ENCODE data around the gene MXD1. TPM values are rescaled to one million over a fixed set of nuclear protein-coding genes. Genes with fewer than 3 reads are reported as not detected.
"Not testable (repeated sequence)": the region's sequence is repeated elsewhere in the genome, so short reads cannot be mapped to it uniquely, and the experiment has no call there.

Gene MXD1
- polyA plus RNA-seq, 3 donors = 83.1 to 247 (median 112) TPM

- no peaks in the 10 kb centered on the region for H3K36me3 Mint-ChIP-seq
- Histone ChIP-seq H3K27me3 (ENCODE audit: control insufficient read depth in 2 of 2, insufficient read depth in 2 of 2, low read length in 2 of 2) (no peaks in the 10 kb centered on the region), H3K9me3 (replicated peaks in 1 of 2; ENCODE audit: control insufficient read depth in 1 of 2, insufficient read depth in 1 of 2, low read length in 2 of 2) (no peaks in the 10 kb centered on the region), H3K79me2 (ENCODE audit: insufficient read depth, low read length) (peaks cover 7% of the 10 kb centered on the region), H4K20me1 (ENCODE audit: insufficient read depth, low read length) (no peaks in the 10 kb centered on the region), H3K36me3 (replicated peaks in 1 of 2; ENCODE audit: control insufficient read depth in 1 of 2, insufficient read depth in 2 of 2, low read length in 2 of 2) (no peaks in the 10 kb centered on the region), H2AFZ (ENCODE audit: insufficient read depth, low read depth, low read length, poor library complexity, severe bottlenecking) (no peak overlapping the region), H3K4me2 (replicated peaks; ENCODE audit: extremely low read depth, low read length, poor library complexity, severe bottlenecking) (no peak overlapping the region), H3K27ac (ENCODE audit: low read depth in 1 of 2, low read length in 2 of 2) (no peak overlapping the region), H3K9ac (ENCODE audit: insufficient read depth, low read length, poor library complexity, severe bottlenecking) (no peak overlapping the region), H3K4me3 (replicated peaks in 1 of 3; ENCODE audit: low read depth in 2 of 3, low read length in 3 of 3) (no peak overlapping the region), H3K4me1 (ENCODE audit: control insufficient read depth in 1 of 2, insufficient read depth in 2 of 2, low read length in 2 of 2) (peaks cover under 1 to 2% of the 10 kb centered on the region in 2 donors)
- H3K9me3 Mint-ChIP-seq = no peaks in the 10 kb centered on the region
- no peak for TF ChIP-seq CTCF (IDR thresholded peaks at IDR 0.05)
- intact Hi-C loops (cut with micrococcal nuclease) = no loop called here
- H3K27me3 Mint-ChIP-seq (ENCODE audit: low read depth in 3 of 3) = peaks cover 0 to 2% (median 0%) of the 10 kb centered on the region in 3 donors
- DNase-seq = no peak
- H3K4me1 Mint-ChIP-seq = peaks cover 5% of the 10 kb centered on the region
- no peak overlapping the region for H3K27ac Mint-ChIP-seq
- H3K4me3 Mint-ChIP-seq = no peak overlapping the region
Observed at GRCh38 chr2:69889302-69889701, 25.6 kb upstream of the MXD1 start.

- WGBS (ENCODE audit: insufficient coverage) = no CpG with 5 or more reads among the region's 1 CpG
- H3K9me3 Mint-ChIP-seq = no peaks in the 10 kb centered on the region
Observed at GRCh38 chr2:69890881-69891280, 24.0 kb upstream of the MXD1 start.

GRCh38 chr2:69892838-69893424, 22.0 kb upstream of the MXD1 start:
- H2AFZ ChIP-seq (ENCODE audit: insufficient read depth, low read depth, low read length, poor library complexity, severe bottlenecking) = peak overlapping the region; percentile 94
- H3K9me3 ChIP-seq (replicated peaks in 1 of 2; ENCODE audit: control insufficient read depth in 1 of 2, insufficient read depth in 1 of 2, low read length in 2 of 2); DNase-seq; H3K27me3 ChIP-seq (ENCODE audit: control insufficient read depth in 2 of 2, insufficient read depth in 2 of 2, low read length in 2 of 2); H4K20me1 ChIP-seq (ENCODE audit: insufficient read depth, low read length); H3K9ac ChIP-seq (ENCODE audit: insufficient read depth, low read length, poor library complexity, severe bottlenecking); H3K9me3 Mint-ChIP-seq; H3K27me3 Mint-ChIP-seq (ENCODE audit: low read depth in 3 of 3); intact Hi-C loops (cut with micrococcal nuclease): not testable (repeated sequence)
- H3K27ac ChIP-seq (ENCODE audit: low read depth in 1 of 2, low read length in 2 of 2) = peak overlapping the region in 1 of 2 donors; percentile 83
- peaks cover 19 to 21% of the 10 kb centered on the region in 2 donors for H3K36me3 ChIP-seq (replicated peaks in 1 of 2; ENCODE audit: control insufficient read depth in 1 of 2, insufficient read depth in 2 of 2, low read length in 2 of 2)
- H3K4me2 ChIP-seq (replicated peaks; ENCODE audit: extremely low read depth, low read length, poor library complexity, severe bottlenecking) = peak overlapping the region; percentile 74
- peaks cover 21% of the 10 kb centered on the region for H3K4me1 Mint-ChIP-seq
- H3K4me1 ChIP-seq (ENCODE audit: control insufficient read depth in 1 of 2, insufficient read depth in 2 of 2, low read length in 2 of 2) = peaks cover 10 to 14% of the 10 kb centered on the region in 2 donors
- H3K79me2 ChIP-seq (ENCODE audit: insufficient read depth, low read length) = peaks cover 31% of the 10 kb centered on the region
- peak overlapping the region in 1 of 3 experiments; percentile 87 for H3K4me3 ChIP-seq (replicated peaks in 1 of 3; ENCODE audit: low read depth in 2 of 3, low read length in 3 of 3)
- H3K27ac Mint-ChIP-seq = peak overlapping the region in 1 of 7 donors; percentile 98
- H3K4me3 Mint-ChIP-seq = peak overlapping the region in 1 of 2 donors; percentile 99
- peaks cover 21 to 27% of the 10 kb centered on the region in 2 donors for H3K36me3 Mint-ChIP-seq
- 100% methylated on average over 2 of the region's 7 CpGs for WGBS (ENCODE audit: insufficient coverage)

More at GRCh38 chr2:69890881-69891280, 24.0 kb upstream of the MXD1 start:
- peaks cover 23% of the 10 kb centered on the region for H3K79me2 ChIP-seq (ENCODE audit: insufficient read depth, low read length)
- Mint-ChIP-seq H3K27ac (peak overlapping the region in 1 of 7 donors; percentile 34), H3K4me1 (peaks cover 15% of the 10 kb centered on the region), H3K27me3 (ENCODE audit: low read depth in 3 of 3) (peaks cover 0 to 2% (median 0%) of the 10 kb centered on the region in 3 donors), H3K4me3 (no peak overlapping the region), H3K36me3 (peaks cover 4 to 7% of the 10 kb centered on the region in 2 donors)
- TF ChIP-seq CTCF (IDR thresholded peaks at IDR 0.05) = no peak
- DNase-seq = no peak
- H4K20me1 ChIP-seq (ENCODE audit: insufficient read depth, low read length) = peaks cover 8% of the 10 kb centered on the region
- H3K36me3 ChIP-seq (replicated peaks in 1 of 2; ENCODE audit: control insufficient read depth in 1 of 2, insufficient read depth in 2 of 2, low read length in 2 of 2) = peaks cover under 1 to 3% of the 10 kb centered on the region in 2 donors
- H3K9ac ChIP-seq (ENCODE audit: insufficient read depth, low read length, poor library complexity, severe bottlenecking) = no peak overlapping the region
- H3K27me3 ChIP-seq (ENCODE audit: control insufficient read depth in 2 of 2, insufficient read depth in 2 of 2, low read length in 2 of 2) = no peaks in the 10 kb centered on the region
- no peak overlapping the region for H3K4me2 ChIP-seq (replicated peaks; ENCODE audit: extremely low read depth, low read length, poor library complexity, severe bottlenecking)
- intact Hi-C loops (cut with micrococcal nuclease) = no loop called here
- no peaks in the 10 kb centered on the region for H3K9me3 ChIP-seq (replicated peaks in 1 of 2; ENCODE audit: control insufficient read depth in 1 of 2, insufficient read depth in 1 of 2, low read length in 2 of 2)
- H2AFZ ChIP-seq (ENCODE audit: insufficient read depth, low read depth, low read length, poor library complexity, severe bottlenecking) = no peak overlapping the region
- H3K4me1 ChIP-seq (ENCODE audit: control insufficient read depth in 1 of 2, insufficient read depth in 2 of 2, low read length in 2 of 2) = peaks cover 10 to 14% of the 10 kb centered on the region in 2 donors
- H3K27ac ChIP-seq (ENCODE audit: low read depth in 1 of 2, low read length in 2 of 2) = no peak overlapping the region
- H3K4me3 ChIP-seq (replicated peaks in 1 of 3; ENCODE audit: low read depth in 2 of 3, low read length in 3 of 3) = no peak overlapping the region

Measured in CD14-positive monocyte (primary cell).